Measurements from ENCODE around the gene KIF27.

- no peak for TF ChIP-seq CTCF (IDR thresholded peaks at IDR 0.05; ENCODE audit: low read length)
- no peak for TF ChIP-seq EZH2 (IDR thresholded peaks at IDR 0.05; ENCODE audit: borderline replicate concordance, low read length)
Measured at GRCh38 chr9:83800236-83801033, 120.8 kb downstream of the KIF27 start.

Measured in OCI-LY1 (cell line).